Measurements from ENCODE around the gene EFL1.

Gene EFL1

GRCh38 chr15:82126346-82126745 is 136.2 kb downstream of the EFL1 start:
- no peak for TF ChIP-seq CTCF (IDR thresholded peaks at IDR 0.05; ENCODE audit: control insufficient read depth, insufficient read depth, low read depth, low read length, missing control alignments)
- no peak for DNase-seq (ENCODE audit: low read depth)
- H3K4me3 ChIP-seq (ENCODE audit: control insufficient read depth, low read depth, low read length), result no peak overlapping the region

GRCh38 chr15:82124331-82125263 is 137.9 kb downstream of the EFL1 start:
- DNase-seq (ENCODE audit: low read depth), result no peak
- no peak overlapping the region for H3K4me3 ChIP-seq (ENCODE audit: control insufficient read depth, low read depth, low read length)
- TF ChIP-seq CTCF (IDR thresholded peaks at IDR 0.05; ENCODE audit: control insufficient read depth, insufficient read depth, low read depth, low read length, missing control alignments), result no peak

GRCh38 chr15:82122746-82123400 is 139.7 kb downstream of the EFL1 start:
- peak; percentile 95 for DNase-seq (ENCODE audit: low read depth)
- no peak for TF ChIP-seq CTCF (IDR thresholded peaks at IDR 0.05; ENCODE audit: control insufficient read depth, insufficient read depth, low read depth, low read length, missing control alignments)
- no peak overlapping the region for H3K4me3 ChIP-seq (ENCODE audit: control insufficient read depth, low read depth, low read length)

- no peak for DNase-seq (ENCODE audit: low read depth)
- no peak for TF ChIP-seq CTCF (IDR thresholded peaks at IDR 0.05; ENCODE audit: control insufficient read depth, insufficient read depth, low read depth, low read length, missing control alignments)
- no peak overlapping the region for H3K4me3 ChIP-seq (ENCODE audit: control insufficient read depth, low read depth, low read length)
These were observed 144.5 kb downstream of the EFL1 start for GRCh38 chr15:82118040-82118439.

- H3K4me3 ChIP-seq (ENCODE audit: control insufficient read depth, low read depth, low read length), result no peak overlapping the region
- no peak for DNase-seq (ENCODE audit: low read depth)
- no peak for TF ChIP-seq CTCF (IDR thresholded peaks at IDR 0.05; ENCODE audit: control insufficient read depth, insufficient read depth, low read depth, low read length, missing control alignments)
These were observed 145.2 kb downstream of the EFL1 start for GRCh38 chr15:82117296-82117695.

GRCh38 chr15:82114660-82115059 is 147.9 kb downstream of the EFL1 start:
- H3K4me3 ChIP-seq (ENCODE audit: control insufficient read depth, low read depth, low read length), result no peak overlapping the region
- TF ChIP-seq CTCF (IDR thresholded peaks at IDR 0.05; ENCODE audit: control insufficient read depth, insufficient read depth, low read depth, low read length, missing control alignments), result no peak
- DNase-seq (ENCODE audit: low read depth), result no peak

Measured in AG09309 (cell line).